ENCODE measurements around the gene TRAF4.

Gene TRAF4

DNA sequence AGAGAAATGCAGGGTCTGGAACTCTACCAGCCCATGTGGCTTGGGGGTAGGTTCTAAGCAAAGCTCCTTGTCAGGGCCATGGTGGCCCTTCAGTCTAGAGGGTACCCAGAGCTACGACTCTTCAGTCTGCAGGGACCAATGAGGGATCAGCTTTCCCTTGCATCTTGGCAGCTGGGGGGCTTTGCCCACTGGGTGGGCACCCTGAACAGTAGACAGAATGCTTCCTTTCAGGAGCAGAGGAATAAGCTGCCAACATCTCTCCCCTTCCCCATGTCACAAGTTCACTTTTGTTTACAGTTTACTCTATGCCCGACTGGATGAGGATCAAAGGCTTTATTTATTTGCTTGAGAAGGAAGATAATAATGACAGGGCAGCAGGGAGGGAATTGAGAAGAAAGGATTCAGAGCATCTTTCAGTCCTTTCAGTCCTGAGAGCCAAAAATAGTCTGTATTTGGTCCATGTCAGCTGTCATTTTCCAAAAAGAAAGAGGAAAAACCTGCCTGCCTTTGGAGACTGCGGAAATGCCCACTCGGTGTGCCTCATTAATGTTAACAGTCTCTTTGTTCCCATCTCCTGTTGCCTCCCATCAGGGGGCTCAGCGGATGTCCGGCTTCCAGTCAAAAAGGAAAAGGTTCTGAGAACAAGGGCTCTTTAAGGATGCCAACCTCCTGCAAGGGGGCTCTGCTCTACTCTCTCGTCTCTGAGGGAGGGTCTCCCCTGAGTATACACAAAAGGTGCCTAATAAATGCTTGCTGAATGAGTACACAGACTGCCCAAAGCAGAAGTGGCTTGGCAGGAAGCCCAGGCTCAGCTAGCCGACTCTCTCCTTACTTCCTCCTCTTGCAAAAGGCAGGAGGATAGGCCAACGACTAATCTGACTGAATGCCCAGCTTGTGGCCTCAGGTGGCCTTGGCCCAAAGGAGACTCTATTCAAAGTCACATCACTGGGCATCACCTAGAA lies 17.1 kb downstream of the TRAF4 start:
- Histone ChIP-seq H3F3A (ENCODE audit: insufficient read depth, low read length) (no peaks in the 10 kb centered on the region), H4K20me1 (ENCODE audit: insufficient read depth, low read length) (0 out of 2 replicates have a peak, but pooled peaks cover 3% of the 10 kb centered on the region), H3K4me3 (ENCODE audit: low read depth, low read length, poor library complexity, severe bottlenecking) (no peak overlapping the region), H3K9me3 (ENCODE audit: low read length) (no peaks in the 10 kb centered on the region), H3K4me1 (ENCODE audit: insufficient read depth, low read length, severe bottlenecking) (peaks cover 7% of the 10 kb centered on the region), H2AFZ (ENCODE audit: low read length) (no peak overlapping the region), H3K36me3 (ENCODE audit: insufficient read depth, low read length) (peaks cover 51% of the 10 kb centered on the region), H3K9ac (ENCODE audit: low read length) (no peak overlapping the region), H3K27me3 (ENCODE audit: insufficient read depth, low read length) (no peaks in the 10 kb centered on the region), H3K9me2 (ENCODE audit: low read depth, low read length) (no peaks in the 10 kb centered on the region), H3K4me2 (ENCODE audit: low read length) (no peak overlapping the region), H3K79me2 (ENCODE audit: insufficient read depth, low read length) (no peaks in the 10 kb centered on the region), H3K27ac (ENCODE audit: low read depth, low read length, poor library complexity, severe bottlenecking) (no peak overlapping the region)
- TF ChIP-seq, protein P1, sequence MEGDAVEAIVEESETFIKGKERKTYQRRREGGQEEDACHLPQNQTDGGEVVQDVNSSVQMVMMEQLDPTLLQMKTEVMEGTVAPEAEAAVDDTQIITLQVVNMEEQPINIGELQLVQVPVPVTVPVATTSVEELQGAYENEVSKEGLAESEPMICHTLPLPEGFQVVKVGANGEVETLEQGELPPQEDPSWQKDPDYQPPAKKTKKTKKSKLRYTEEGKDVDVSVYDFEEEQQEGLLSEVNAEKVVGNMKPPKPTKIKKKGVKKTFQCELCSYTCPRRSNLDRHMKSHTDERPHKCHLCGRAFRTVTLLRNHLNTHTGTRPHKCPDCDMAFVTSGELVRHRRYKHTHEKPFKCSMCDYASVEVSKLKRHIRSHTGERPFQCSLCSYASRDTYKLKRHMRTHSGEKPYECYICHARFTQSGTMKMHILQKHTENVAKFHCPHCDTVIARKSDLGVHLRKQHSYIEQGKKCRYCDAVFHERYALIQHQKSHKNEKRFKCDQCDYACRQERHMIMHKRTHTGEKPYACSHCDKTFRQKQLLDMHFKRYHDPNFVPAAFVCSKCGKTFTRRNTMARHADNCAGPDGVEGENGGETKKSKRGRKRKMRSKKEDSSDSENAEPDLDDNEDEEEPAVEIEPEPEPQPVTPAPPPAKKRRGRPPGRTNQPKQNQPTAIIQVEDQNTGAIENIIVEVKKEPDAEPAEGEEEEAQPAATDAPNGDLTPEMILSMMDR (IDR thresholded peaks at IDR 0.05; ENCODE audit: low read length), result no peak
- TF ChIP-seq EZH2 (IDR thresholded peaks at IDR 0.05; ENCODE audit: borderline replicate concordance, low read length), result no peak

DNA sequence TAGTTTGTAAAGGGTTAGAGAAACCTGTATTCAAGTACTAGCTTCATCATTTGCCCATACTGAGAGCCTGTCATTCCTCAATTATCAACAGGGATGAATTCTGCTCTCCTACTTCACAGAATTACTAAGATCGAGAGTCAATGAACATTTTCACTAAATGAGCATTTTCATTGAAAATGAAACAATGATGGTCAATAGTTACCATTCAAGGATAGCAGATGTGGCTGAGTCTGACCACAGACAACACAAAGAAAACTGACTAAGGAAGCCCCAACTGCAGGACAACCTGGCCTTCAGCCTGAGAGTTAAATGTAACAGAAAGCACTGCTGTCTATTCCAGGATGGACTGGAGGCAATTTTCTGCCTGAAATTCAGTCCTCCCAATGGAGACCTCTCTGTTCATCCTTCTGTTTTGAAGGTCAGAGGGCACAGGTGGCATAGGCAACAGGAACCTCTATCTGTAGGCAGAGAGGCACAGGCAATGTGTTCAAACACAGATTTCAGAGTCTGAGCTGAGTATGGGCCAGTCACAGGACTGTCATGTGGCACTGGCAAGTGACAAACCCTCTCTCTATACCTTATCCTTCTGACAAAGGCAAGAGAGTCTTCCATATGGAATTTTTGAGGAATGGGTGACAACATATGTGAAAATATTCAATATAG lies 19.5 kb downstream of the TRAF4 start:
- H3K79me2 ChIP-seq (ENCODE audit: insufficient read depth, low read length), result no peaks in the 10 kb centered on the region
- H3F3A ChIP-seq (ENCODE audit: insufficient read depth, low read length), result no peaks in the 10 kb centered on the region
- no peak overlapping the region for H3K4me2 ChIP-seq (ENCODE audit: low read length)
- peaks cover 56% of the 10 kb centered on the region for H3K36me3 ChIP-seq (ENCODE audit: insufficient read depth, low read length)
- peaks cover 7% of the 10 kb centered on the region for H3K4me1 ChIP-seq (ENCODE audit: insufficient read depth, low read length, severe bottlenecking)
- TF ChIP-seq, protein P1 (IDR thresholded peaks at IDR 0.05; ENCODE audit: low read length), result no peak
- TF ChIP-seq EZH2 (IDR thresholded peaks at IDR 0.05; ENCODE audit: borderline replicate concordance, low read length), result no peak
- H2AFZ ChIP-seq (ENCODE audit: low read length), result no peak overlapping the region
- H3K27ac ChIP-seq (ENCODE audit: low read depth, low read length, poor library complexity, severe bottlenecking), result no peak overlapping the region
- H3K9me3 ChIP-seq (ENCODE audit: low read length), result no peaks in the 10 kb centered on the region
- H3K9ac ChIP-seq (ENCODE audit: low read length), result no peak overlapping the region
- H4K20me1 ChIP-seq (ENCODE audit: insufficient read depth, low read length), result 0 out of 2 replicates have a peak, but pooled peaks cover 3% of the 10 kb centered on the region
- H3K4me3 ChIP-seq (ENCODE audit: low read depth, low read length, poor library complexity, severe bottlenecking), result no peak overlapping the region
- H3K27me3 ChIP-seq (ENCODE audit: insufficient read depth, low read length), result no peaks in the 10 kb centered on the region
- H3K9me2 ChIP-seq (ENCODE audit: low read depth, low read length), result no peaks in the 10 kb centered on the region

DNA sequence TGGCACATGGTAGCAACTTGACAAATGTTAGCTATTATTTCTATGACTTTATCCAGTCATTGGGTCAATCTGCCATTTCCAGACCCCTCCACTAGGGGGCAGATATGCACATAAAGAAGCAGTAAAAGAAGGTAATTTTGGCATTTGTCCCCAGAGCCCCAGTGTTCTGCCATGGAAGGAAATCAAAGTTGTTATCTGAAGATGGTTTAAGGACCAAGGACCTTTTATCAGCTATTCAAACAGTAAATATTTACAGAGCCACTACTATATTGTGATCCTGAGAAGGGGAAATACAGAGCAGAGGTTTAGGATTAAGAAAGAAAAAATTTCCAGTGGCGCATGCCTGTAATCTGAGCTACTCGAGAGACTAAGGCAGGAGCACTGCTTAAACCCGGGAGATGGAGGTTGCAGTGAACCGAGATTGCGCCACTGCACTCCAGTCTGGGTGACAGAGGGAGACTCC lies 20.0 kb downstream of the TRAF4 start:
- Histone ChIP-seq H3K4me1 (ENCODE audit: insufficient read depth, low read length, severe bottlenecking) (peaks cover 7% of the 10 kb centered on the region), H3K4me2 (ENCODE audit: low read length) (no peak overlapping the region), H3K4me3 (ENCODE audit: low read depth, low read length, poor library complexity, severe bottlenecking) (no peak overlapping the region), H3F3A (ENCODE audit: insufficient read depth, low read length) (no peaks in the 10 kb centered on the region), H2AFZ (ENCODE audit: low read length) (no peak overlapping the region), H3K27ac (ENCODE audit: low read depth, low read length, poor library complexity, severe bottlenecking) (no peak overlapping the region), H3K9ac (ENCODE audit: low read length) (no peak overlapping the region), H4K20me1 (ENCODE audit: insufficient read depth, low read length) (0 out of 2 replicates have a peak, but pooled peaks cover 3% of the 10 kb centered on the region), H3K79me2 (ENCODE audit: insufficient read depth, low read length) (no peaks in the 10 kb centered on the region), H3K9me2 (ENCODE audit: low read depth, low read length) (no peaks in the 10 kb centered on the region), H3K27me3 (ENCODE audit: insufficient read depth, low read length) (no peaks in the 10 kb centered on the region), H3K36me3 (ENCODE audit: insufficient read depth, low read length) (peaks cover 50% of the 10 kb centered on the region), H3K9me3 (ENCODE audit: low read length) (no peaks in the 10 kb centered on the region)
- TF ChIP-seq, protein P1 (IDR thresholded peaks at IDR 0.05; ENCODE audit: low read length), result peak; percentile 93
- TF ChIP-seq EZH2 (IDR thresholded peaks at IDR 0.05; ENCODE audit: borderline replicate concordance, low read length), result no peak

Data from OCI-LY1 (cell line).